Fibroblast of lung (primary cell): ENCODE results near the gene EGLN1. TPM values are rescaled to one million over a fixed set of nuclear protein-coding genes. Genes with fewer than 3 reads are reported as not detected.
A peak's percentile ranks its signal among the peaks of the same experiment; 100 is the strongest.

Source experiments
- DNase-seq, 2 donors: peaks; one replicate each; pipeline versions ENCODE4 v3.0.0 to v3.0.0-alpha.2; 2010; ENCODE audit warnings: low read depth in 2 of 2
- H2AFZ ChIP-seq: 2 replicates; pipeline ENCODE4 v1.5.1; 2012; ENCODE audit warnings: low read length, control low read depth, inconsistent platforms
- H3K27ac ChIP-seq: 2 replicates; pipeline ENCODE4 v1.5.1; 2011; ENCODE audit warnings: low read length, control low read depth; ENCODE audit not compliant: insufficient read depth
- H3K27me3 ChIP-seq: 2 replicates; pipeline ENCODE4 v1.5.1; 2011; ENCODE audit warnings: mild to moderate bottlenecking, low read length; ENCODE audit not compliant: control insufficient read depth, insufficient read depth
- H3K36me3 ChIP-seq: 2 replicates; pipeline ENCODE4 v1.5.1; 2011; ENCODE audit warnings: low read length; ENCODE audit not compliant: control insufficient read depth, insufficient read depth
- H3K4me1 ChIP-seq: 2 replicates; pipeline ENCODE4 v1.5.1; 2011; ENCODE audit warnings: low read length; ENCODE audit not compliant: control insufficient read depth, insufficient read depth; ENCODE audit errors: extremely low read depth
- H3K4me2 ChIP-seq: 2 replicates; pipeline ENCODE4 v1.5.1; 2011; ENCODE audit warnings: low read length, control low read depth; ENCODE audit not compliant: insufficient read depth; ENCODE audit errors: extremely low read depth
- H3K4me3 ChIP-seq, 4 experiments: fragments of 200-600 bp in 1 of 4; sonication (generic) in 1 of 4; replicated peaks in 1 of 4; 2 replicates each; pipeline ENCODE4 v1.5.1; 2011 to 2016; ENCODE audit warnings: low read length in 4 of 4, low read depth in 3 of 4, mild to moderate bottlenecking in 3 of 4, control low read depth in 2 of 4, inconsistent platforms in 1 of 4, mixed read lengths in 1 of 4; ENCODE audit not compliant: insufficient read depth in 1 of 4; ENCODE audit errors: control extremely low read depth in 1 of 4
- H3K79me2 ChIP-seq: 2 replicates; pipeline ENCODE4 v1.5.1; 2012; ENCODE audit warnings: mild to moderate bottlenecking, low read length, inconsistent platforms; ENCODE audit not compliant: control insufficient read depth, insufficient read depth
- H3K9ac ChIP-seq: 2 replicates; pipeline ENCODE4 v1.5.1; 2011; ENCODE audit warnings: mild to moderate bottlenecking, low read length, control low read depth; ENCODE audit not compliant: insufficient read depth
- H3K9me3 ChIP-seq: 2 replicates; pipeline ENCODE4 v1.5.1; 2012; ENCODE audit warnings: low read depth, low read length; ENCODE audit not compliant: control insufficient read depth, insufficient read depth
- H4K20me1 ChIP-seq: 2 replicates; pipeline ENCODE4 v1.5.1; 2011; ENCODE audit warnings: low read length; ENCODE audit not compliant: control insufficient read depth, insufficient read depth; ENCODE audit errors: extremely low read depth
- EZH2 ChIP-seq: IDR thresholded peaks from 2 replicates; pipeline ENCODE4 v1.5.1; 2012; ENCODE audit warnings: low read length, control low read depth, mild to moderate bottlenecking; ENCODE audit errors: missing control alignments
- polyA plus RNA-seq, 2 donors: library from polyadenylated mRNA; depleted of rRNA in 1 of 2; stranded (reverse) in 1 of 2; unstranded in 1 of 2; fragments of >200 nt; gene quantifications; 2 replicates each; pipeline ENCODE4 v1.2.1, GENCODE V29; 2011 to 2012; ENCODE audit warnings: missing spikeins in 1 of 2
- total RNA-seq: library from RNA; depleted of rRNA; stranded (reverse); fragments of >200 nt; gene quantifications from 2 replicates; pipeline ENCODE4 v1.2.1, GENCODE V29; 2014
- TF ChIP-seq, protein P1 (sequence below), 2 donors: IDR thresholded peaks in 1 of 2; conservative IDR thresholded peaks in 1 of 2; 1 replicate in 1 of 2; 2 replicates in 1 of 2; pipeline ENCODE4 v1.5.1; 2011 to 2012; ENCODE audit warnings: low read length in 2 of 2, control low read depth in 1 of 2, inconsistent platforms in 1 of 2, low read depth in 1 of 2, mild to moderate bottlenecking in 1 of 2

The EGLN1 gene
- total and polyA plus RNA-seq, 2 donors (not counting 1 experiment from before 2014, with no cell fraction given), result 49.3 to 50.9 TPM

DNA sequence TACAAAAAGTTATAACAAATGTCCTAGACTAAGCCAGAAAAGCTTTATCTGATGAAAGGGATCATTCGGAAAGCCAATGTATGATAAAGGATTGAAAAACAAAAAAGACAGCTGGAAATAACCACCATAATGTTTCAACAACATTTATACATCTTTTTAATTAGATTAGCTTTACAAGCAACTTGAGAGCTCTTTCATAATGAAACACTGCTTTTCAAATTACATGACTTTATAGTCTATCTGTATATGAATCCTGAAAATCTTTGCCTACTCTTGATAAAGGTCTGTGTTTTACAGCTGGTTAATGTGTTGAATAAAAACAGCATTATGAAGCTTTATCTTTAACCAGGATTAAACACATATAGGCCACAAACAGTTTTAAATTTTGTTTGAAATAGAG lies 58.5 kb downstream of the EGLN1 start:
- H2AFZ ChIP-seq, result no peak overlapping the region
- no peak overlapping the region for H3K4me2 ChIP-seq
- H4K20me1 ChIP-seq, result no peaks in the 10 kb centered on the region
- no peak overlapping the region for H3K4me3 ChIP-seq
- H3K36me3 ChIP-seq, result no peaks in the 10 kb centered on the region
- no peak for DNase-seq
- no peak for TF ChIP-seq EZH2
- TF ChIP-seq, protein P1, sequence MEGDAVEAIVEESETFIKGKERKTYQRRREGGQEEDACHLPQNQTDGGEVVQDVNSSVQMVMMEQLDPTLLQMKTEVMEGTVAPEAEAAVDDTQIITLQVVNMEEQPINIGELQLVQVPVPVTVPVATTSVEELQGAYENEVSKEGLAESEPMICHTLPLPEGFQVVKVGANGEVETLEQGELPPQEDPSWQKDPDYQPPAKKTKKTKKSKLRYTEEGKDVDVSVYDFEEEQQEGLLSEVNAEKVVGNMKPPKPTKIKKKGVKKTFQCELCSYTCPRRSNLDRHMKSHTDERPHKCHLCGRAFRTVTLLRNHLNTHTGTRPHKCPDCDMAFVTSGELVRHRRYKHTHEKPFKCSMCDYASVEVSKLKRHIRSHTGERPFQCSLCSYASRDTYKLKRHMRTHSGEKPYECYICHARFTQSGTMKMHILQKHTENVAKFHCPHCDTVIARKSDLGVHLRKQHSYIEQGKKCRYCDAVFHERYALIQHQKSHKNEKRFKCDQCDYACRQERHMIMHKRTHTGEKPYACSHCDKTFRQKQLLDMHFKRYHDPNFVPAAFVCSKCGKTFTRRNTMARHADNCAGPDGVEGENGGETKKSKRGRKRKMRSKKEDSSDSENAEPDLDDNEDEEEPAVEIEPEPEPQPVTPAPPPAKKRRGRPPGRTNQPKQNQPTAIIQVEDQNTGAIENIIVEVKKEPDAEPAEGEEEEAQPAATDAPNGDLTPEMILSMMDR (conservative IDR thresholded peaks at IDR 0.05 in 1 of 2, IDR thresholded peaks at IDR 0.05 in 1 of 2; ENCODE audit: low read depth in 1 of 2, low read length in 2 of 2), result no peak
- H3K4me1 ChIP-seq, result no peaks in the 10 kb centered on the region
- no peak overlapping the region for H3K9ac ChIP-seq
- H3K79me2 ChIP-seq, result no peaks in the 10 kb centered on the region
- H3K9me3 ChIP-seq, result no peaks in the 10 kb centered on the region
- H3K27ac ChIP-seq, result no peak overlapping the region
- H3K27me3 ChIP-seq, result no peaks in the 10 kb centered on the region

DNA sequence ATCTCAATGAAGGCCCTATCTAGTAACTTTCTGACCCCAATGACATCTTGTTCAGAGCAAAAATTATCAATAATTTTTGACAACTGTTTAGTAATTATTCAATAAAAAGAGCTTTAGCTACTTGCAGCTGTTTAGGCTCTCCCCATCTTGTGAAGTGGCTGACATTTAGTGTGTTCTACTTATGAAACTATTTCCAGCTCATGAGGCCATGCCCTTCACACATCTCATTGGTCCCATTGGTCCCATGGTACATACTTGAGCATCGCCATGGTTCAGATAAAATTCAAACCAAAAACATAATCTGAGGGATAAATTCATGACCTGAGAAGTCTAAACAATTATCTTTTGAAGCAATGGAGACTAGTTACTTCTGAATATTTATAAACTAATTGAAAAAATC lies 59.8 kb downstream of the EGLN1 start:
- no peak for DNase-seq
- Histone ChIP-seq H3K9me3 (no peaks in the 10 kb centered on the region), H3K4me3 (no peak overlapping the region), H3K79me2 (no peaks in the 10 kb centered on the region), H3K27me3 (no peaks in the 10 kb centered on the region), H3K27ac (no peak overlapping the region), H2AFZ (no peak overlapping the region), H3K9ac (no peak overlapping the region), H3K4me1 (no peaks in the 10 kb centered on the region), H3K36me3 (no peaks in the 10 kb centered on the region), H3K4me2 (no peak overlapping the region), H4K20me1 (no peaks in the 10 kb centered on the region)
- TF ChIP-seq, protein P1 (conservative IDR thresholded peaks at IDR 0.05 in 1 of 2, IDR thresholded peaks at IDR 0.05 in 1 of 2; ENCODE audit: low read depth in 1 of 2, low read length in 2 of 2), result no peak
- no peak for TF ChIP-seq EZH2

DNA sequence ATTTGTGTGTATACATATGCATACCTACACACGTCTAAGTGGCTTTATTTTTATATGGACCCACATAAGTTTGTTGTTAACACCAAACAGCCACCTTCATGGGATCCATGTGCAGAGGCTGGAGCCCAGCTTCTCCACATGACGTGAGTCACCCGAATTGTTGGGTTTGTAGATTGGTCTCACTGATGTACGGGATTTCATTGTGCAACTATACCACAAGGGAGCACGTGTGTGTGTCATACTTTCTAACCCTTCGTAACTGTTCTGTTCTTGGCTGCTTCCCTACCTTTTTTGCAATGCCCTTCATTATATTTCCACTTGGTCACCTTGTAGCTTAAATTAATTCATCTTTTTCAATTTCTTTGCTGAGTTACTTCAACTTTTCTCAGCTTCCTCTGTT lies 63.0 kb downstream of the EGLN1 start:
- H3K4me1 ChIP-seq, result peaks cover 2% of the 10 kb centered on the region
- no peaks in the 10 kb centered on the region for H4K20me1 ChIP-seq
- no peak overlapping the region for H3K9ac ChIP-seq
- no peaks in the 10 kb centered on the region for H3K9me3 ChIP-seq
- H3K4me2 ChIP-seq, result no peak overlapping the region
- no peaks in the 10 kb centered on the region for H3K79me2 ChIP-seq
- peak; percentile 89 to 91 for DNase-seq
- no peak overlapping the region for H3K27ac ChIP-seq
- TF ChIP-seq, protein P1 (conservative IDR thresholded peaks at IDR 0.05 in 1 of 2, IDR thresholded peaks at IDR 0.05 in 1 of 2; ENCODE audit: low read depth in 1 of 2, low read length in 2 of 2), result no peak
- no peak for TF ChIP-seq EZH2
- H2AFZ ChIP-seq, result no peak overlapping the region
- no peaks in the 10 kb centered on the region for H3K27me3 ChIP-seq
- no peak overlapping the region for H3K4me3 ChIP-seq
- no peaks in the 10 kb centered on the region for H3K36me3 ChIP-seq
